BE2C (cell line): ENCODE measurements around the gene DNASE1L1.

Experiments used
- DNase-seq: peaks from one replicate; pipeline ENCODE4 v3.0.0-alpha.2; 2020
- H3K27me3 ChIP-seq: fragments of 250-450 bp; sonication (Bioruptor Pico); 2 replicates; pipeline ENCODE4 v1.5.1; 2020; ENCODE audit warnings: mild to moderate bottlenecking
- H3K36me3 ChIP-seq: fragments of 250-450 bp; sonication (Bioruptor Pico); 2 replicates; pipeline ENCODE4 v1.5.1; 2020; ENCODE audit warnings: mild to moderate bottlenecking
- H3K4me1 ChIP-seq: fragments of 250-450 bp; sonication (Bioruptor Pico); 2 replicates; pipeline ENCODE4 v1.5.1; 2020
- H3K4me3 ChIP-seq: 2 replicates; pipeline ENCODE4 v1.5.1; 2011; ENCODE audit warnings: low read depth, low read length
- H3K9me3 ChIP-seq: fragments of 250-450 bp; sonication (Bioruptor Pico); 2 replicates; pipeline ENCODE4 v1.5.1; 2020
- CTCF ChIP-seq: IDR thresholded peaks from 2 replicates; pipeline ENCODE4 v1.5.1; 2012; ENCODE audit warnings: mild to moderate bottlenecking, low read depth, low read length

The DNASE1L1 gene

GRCh38 chrX:154366666-154367055, 42.4 kb downstream of the DNASE1L1 start:
- peaks cover 66% of the 10 kb centered on the region for H3K36me3 ChIP-seq
- no peak for TF ChIP-seq CTCF
- DNase-seq, result no peak
- no peaks in the 10 kb centered on the region; the same call in none of the 2 replicates for H3K4me1 ChIP-seq
- no peak overlapping the region for H3K4me3 ChIP-seq
- H3K27me3 ChIP-seq, result no peaks in the 10 kb centered on the region
- no peaks in the 10 kb centered on the region for H3K9me3 ChIP-seq

- no peak overlapping the region for H3K4me3 ChIP-seq
- no peak for DNase-seq
- H3K27me3 ChIP-seq, result no peaks in the 10 kb centered on the region
- no peaks in the 10 kb centered on the region; the same call in none of the 2 replicates for H3K4me1 ChIP-seq
- H3K9me3 ChIP-seq, result no peaks in the 10 kb centered on the region
- TF ChIP-seq CTCF, result no peak
- H3K36me3 ChIP-seq, result peaks cover 71% of the 10 kb centered on the region
These were observed 42.9 kb downstream of the DNASE1L1 start for GRCh38 chrX:154365997-154366665.

GRCh38 chrX:154365052-154365600, 43.9 kb downstream of the DNASE1L1 start:
- DNase-seq, result no peak
- Histone ChIP-seq H3K4me3 (no peak overlapping the region), H3K27me3 (no peaks in the 10 kb centered on the region), H3K36me3 (peaks cover 77% of the 10 kb centered on the region), H3K9me3 (no peaks in the 10 kb centered on the region), H3K4me1 (no peaks in the 10 kb centered on the region; the same call in none of the 2 replicates)
- no peak for TF ChIP-seq CTCF

GRCh38 chrX:154363706-154364439, 45.2 kb downstream of the DNASE1L1 start:
- Histone ChIP-seq H3K27me3 (no peaks in the 10 kb centered on the region), H3K4me1 (no peaks in the 10 kb centered on the region; the same call in 1 of the 2 replicates), H3K36me3 (peaks cover 87% of the 10 kb centered on the region), H3K4me3 (no peak overlapping the region), H3K9me3 (no peaks in the 10 kb centered on the region)
- TF ChIP-seq CTCF, result no peak
- DNase-seq, result no peak

- Histone ChIP-seq H3K36me3 (peaks cover 89% of the 10 kb centered on the region), H3K27me3 (no peaks in the 10 kb centered on the region), H3K4me1 (no peaks in the 10 kb centered on the region), H3K4me3 (no peak overlapping the region), H3K9me3 (no peaks in the 10 kb centered on the region)
- TF ChIP-seq CTCF, result no peak
- no peak for DNase-seq
These were observed 46.8 kb downstream of the DNASE1L1 start for GRCh38 chrX:154362085-154362742.
